KMS-11 (cell line): ENCODE measurements around the gene HNRNPA2B1.
A peak's percentile ranks its signal among the peaks of the same experiment; 100 is the strongest.

Experiments
- H2AFZ ChIP-seq: fragments of 200-600 bp; sonication (generic); 2 replicates; pipeline ENCODE4 v1.6.1; 2016; ENCODE audit warnings: antibody characterized with exemption, mixed run types, low read depth
- H3K27ac ChIP-seq: fragments of 200-600 bp; sonication (generic); 2 replicates; pipeline ENCODE4 v1.6.1; 2016; ENCODE audit warnings: mild to moderate bottlenecking, mixed run types
- H3K27me3 ChIP-seq: fragments of 200-600 bp; sonication (generic); 2 replicates; pipeline ENCODE4 v1.6.1; 2017; ENCODE audit warnings: mild to moderate bottlenecking, low read depth, mixed run types, moderate library complexity; ENCODE audit not compliant: insufficient read depth
- H3K36me3 ChIP-seq: fragments of 200-600 bp; sonication (generic); 2 replicates; pipeline ENCODE4 v1.6.1; 2017; ENCODE audit warnings: mild to moderate bottlenecking, mixed run types; ENCODE audit not compliant: insufficient read depth
- H3K4me1 ChIP-seq: fragments of 200-600 bp; sonication (generic); 2 replicates; pipeline ENCODE4 v1.6.1; 2016; ENCODE audit warnings: mild to moderate bottlenecking, low read depth, mixed run types; ENCODE audit not compliant: poor library complexity, severe bottlenecking
- H3K4me2 ChIP-seq: fragments of 200-600 bp; sonication (generic); 2 replicates; pipeline ENCODE4 v1.7.0; 2016; ENCODE audit warnings: mild to moderate bottlenecking, mixed run types
- H3K4me3 ChIP-seq: fragments of 200-600 bp; sonication (generic); IDR thresholded peaks from 2 replicates; pipeline ENCODE4 v1.6.1; 2017; ENCODE audit warnings: low read depth, low read length, mixed read lengths; ENCODE audit not compliant: insufficient read depth
- H3K79me2 ChIP-seq: fragments of 200-600 bp; sonication (generic); 2 replicates; pipeline ENCODE4 v1.6.1; 2016; ENCODE audit warnings: low read depth, mixed run types; ENCODE audit not compliant: insufficient read depth
- H3K9ac ChIP-seq: fragments of 200-600 bp; sonication (generic); 2 replicates; pipeline ENCODE4 v1.6.1; 2016; ENCODE audit warnings: mild to moderate bottlenecking, mixed run types
- H4K20me1 ChIP-seq: fragments of 200-600 bp; sonication (generic); 2 replicates; pipeline ENCODE4 v1.6.1; 2016; ENCODE audit warnings: mild to moderate bottlenecking, mixed run types; ENCODE audit not compliant: insufficient read depth
- CTCF ChIP-seq: fragments of 200-600 bp; sonication (generic); conservative IDR thresholded peaks from 2 replicates; pipeline ENCODE4 v1.6.1; 2017; ENCODE audit warnings: low read depth, mild to moderate bottlenecking, antibody characterized with exemption, low read length, moderate library complexity, mixed read lengths

Gene HNRNPA2B1

DNA sequence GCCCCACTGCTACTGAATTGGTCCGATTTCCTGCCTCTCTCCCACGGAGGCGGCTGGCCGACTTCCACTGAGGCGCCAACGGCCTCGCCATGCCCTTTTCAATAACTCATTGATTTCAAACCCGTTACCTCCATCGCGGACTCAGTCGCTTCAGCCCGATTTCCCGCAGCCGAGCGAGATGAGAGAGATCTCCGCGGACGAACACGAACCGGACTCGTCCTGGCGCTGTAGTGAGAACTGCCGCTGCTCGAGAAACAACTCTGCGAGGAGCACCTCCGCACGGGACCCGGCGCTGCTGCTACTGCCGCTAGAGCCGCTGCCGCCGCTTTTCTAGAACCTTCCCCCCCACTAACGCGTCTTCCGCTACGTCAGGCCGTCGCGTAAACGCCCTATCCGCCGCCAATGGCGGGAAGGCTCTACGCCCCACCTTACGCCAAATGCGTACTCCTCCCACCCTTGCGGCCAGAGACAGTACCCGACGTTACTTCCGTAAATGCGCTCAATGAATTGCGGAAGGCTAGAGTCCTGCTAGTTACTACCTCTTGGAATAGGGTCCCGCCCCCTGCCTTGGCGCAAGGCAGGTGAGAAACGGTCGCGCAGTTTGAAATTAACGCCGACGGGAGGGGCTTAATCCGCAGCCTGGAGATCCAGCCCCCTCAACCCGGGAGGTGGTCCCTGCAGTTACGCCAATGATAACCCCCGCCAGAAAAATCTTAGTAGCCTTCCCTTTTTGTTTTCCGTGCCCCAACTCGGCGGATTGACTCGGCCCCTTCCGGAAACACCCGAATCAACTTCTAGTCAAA is at the start of gene HNRNPA2B1:
TSS of gene HNRNPA2B1 (minus strand) at position 303 of the 803 bp plus-strand sequence. CDS start at position 134, 169 bp downstream.
- TF ChIP-seq CTCF = no peak

GRCh38 chr7:26250239-26250638 is 49.7 kb upstream of the HNRNPA2B1 start:
- Histone ChIP-seq H3K79me2 (no peaks in the 10 kb centered on the region), H3K36me3 (no peaks in the 10 kb centered on the region), H3K9ac (no peak overlapping the region), H3K4me2 (no peak overlapping the region), H2AFZ (no peak overlapping the region), H3K27me3 (no peaks in the 10 kb centered on the region), H3K27ac (no peak overlapping the region), H4K20me1 (no peaks in the 10 kb centered on the region), H3K4me3 (no peak overlapping the region), H3K4me1 (no peaks in the 10 kb centered on the region)
- TF ChIP-seq CTCF = no peak

More for the DNA sequence above, at the start of gene HNRNPA2B1:
- Histone ChIP-seq H4K20me1 (peaks cover 67% of the 10 kb centered on the region), H3K36me3 (peaks cover 39% of the 10 kb centered on the region; the same call in 1 of the 2 replicates), H3K4me2 (peak within 1 kb of the TSS; percentile 82), H2AFZ (peak within 1 kb of the TSS; percentile 53), H3K27ac (peak within 1 kb of the TSS; percentile 94), H3K4me1 (peaks cover 42% of the 10 kb centered on the region), H3K9ac (peak within 1 kb of the TSS; percentile 98), H3K4me3 (peak within 1 kb of the TSS; percentile 41), H3K27me3 (no peaks in the 10 kb centered on the region), H3K79me2 (peaks cover 89% of the 10 kb centered on the region)

- Histone ChIP-seq H4K20me1 (no peaks in the 10 kb centered on the region), H3K36me3 (no peaks in the 10 kb centered on the region), H3K4me3 (no peak overlapping the region), H3K27me3 (no peaks in the 10 kb centered on the region), H3K4me2 (no peak overlapping the region), H3K4me1 (no peaks in the 10 kb centered on the region), H3K27ac (no peak overlapping the region), H2AFZ (no peak overlapping the region), H3K79me2 (no peaks in the 10 kb centered on the region), H3K9ac (no peak overlapping the region)
- TF ChIP-seq CTCF = no peak
These were observed 44.6 kb upstream of the HNRNPA2B1 start for GRCh38 chr7:26245150-26245549.

DNA sequence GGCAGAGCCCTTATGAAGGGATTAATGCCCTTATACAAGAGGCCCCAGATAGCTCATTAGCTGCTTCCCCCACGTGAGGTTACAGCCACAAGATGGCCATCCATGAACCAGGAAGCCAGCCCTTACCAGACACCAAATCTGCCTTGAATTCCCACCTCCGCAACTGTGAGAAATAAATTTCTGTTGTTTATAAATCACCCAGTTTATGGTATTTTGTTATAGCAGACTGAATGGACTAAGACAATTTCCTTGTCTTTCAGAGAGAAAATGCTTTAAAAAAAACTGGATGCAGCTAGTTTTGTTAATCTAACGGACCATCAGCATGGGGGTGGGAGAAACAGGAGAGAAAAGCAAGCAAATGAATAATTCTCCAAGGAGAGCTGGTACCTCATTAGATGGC is 37.5 kb upstream of the HNRNPA2B1 start:
- H2AFZ ChIP-seq = no peak overlapping the region
- H3K9ac ChIP-seq = no peak overlapping the region
- no peak overlapping the region for H3K4me2 ChIP-seq
- no peaks in the 10 kb centered on the region for H3K4me1 ChIP-seq
- H3K27ac ChIP-seq = no peak overlapping the region
- no peaks in the 10 kb centered on the region for H4K20me1 ChIP-seq
- H3K4me3 ChIP-seq = no peak overlapping the region
- no peak for TF ChIP-seq CTCF
- no peaks in the 10 kb centered on the region for H3K79me2 ChIP-seq
- H3K27me3 ChIP-seq = no peaks in the 10 kb centered on the region
- no peaks in the 10 kb centered on the region for H3K36me3 ChIP-seq
